ENCODE data around the gene TTC8.

TTC8 gene

DNA sequence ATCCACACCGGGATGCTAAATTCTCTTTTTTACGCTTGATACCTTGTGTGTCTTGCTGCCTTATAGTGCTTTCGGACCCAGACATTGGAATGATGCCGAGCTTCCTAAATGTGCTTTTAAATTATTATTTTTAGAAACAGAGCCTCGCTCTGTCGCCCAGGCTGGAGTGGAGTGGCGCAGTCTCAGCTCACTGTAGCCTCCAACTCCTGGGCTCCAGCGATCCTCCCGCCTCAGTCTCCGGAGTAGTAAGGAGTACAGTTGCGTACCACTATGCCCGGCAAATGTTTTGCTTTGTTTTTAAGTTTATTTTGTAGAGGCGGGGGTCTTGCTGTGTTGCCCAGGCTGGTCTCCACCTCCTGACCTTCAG lies 31.2 kb upstream of the TTC8 start:
- no peak for ATAC-seq (ENCODE audit: low read depth)
- no peaks in the 10 kb centered on the region for H3K4me1 ChIP-seq (ENCODE audit: insufficient read depth, poor library complexity, severe bottlenecking)
- H3K4me3 ChIP-seq (ENCODE audit: severe bottlenecking) = peak overlapping the region; percentile 61
- H3K9me3 ChIP-seq (ENCODE audit: severe bottlenecking) = no peaks in the 10 kb centered on the region
- TF ChIP-seq CTCF (IDR thresholded peaks at IDR 0.05; ENCODE audit: poor library complexity, severe bottlenecking) = no peak
- H3K27me3 ChIP-seq (ENCODE audit: insufficient read depth, poor library complexity, severe bottlenecking) = peaks cover 10% of the 10 kb centered on the region
- H3K27ac ChIP-seq (ENCODE audit: poor library complexity, severe bottlenecking) = no peak overlapping the region
- no peak for DNase-seq (ENCODE audit: low spot score)
- H3K36me3 ChIP-seq (ENCODE audit: low read depth) = no peaks in the 10 kb centered on the region

- ATAC-seq (ENCODE audit: low read depth) (peak; percentile 27; the same call in 1 of the 3 replicates), DNase-seq (ENCODE audit: low spot score) (no peak)
Observed at GRCh38 chr14:88798156-88798555, 26.3 kb upstream of the TTC8 start.

GRCh38 chr14:88799522-88799921 lies 24.9 kb upstream of the TTC8 start:
- Histone ChIP-seq H3K4me1 (ENCODE audit: insufficient read depth, poor library complexity, severe bottlenecking) (no peaks in the 10 kb centered on the region), H3K27me3 (ENCODE audit: insufficient read depth, poor library complexity, severe bottlenecking) (no peaks in the 10 kb centered on the region), H3K4me3 (ENCODE audit: severe bottlenecking) (no peak overlapping the region), H3K9me3 (ENCODE audit: severe bottlenecking) (no peaks in the 10 kb centered on the region), H3K27ac (ENCODE audit: poor library complexity, severe bottlenecking) (no peak overlapping the region), H3K36me3 (ENCODE audit: low read depth) (no peaks in the 10 kb centered on the region)
- ATAC-seq (ENCODE audit: low read depth) = no peak
- TF ChIP-seq CTCF (IDR thresholded peaks at IDR 0.05; ENCODE audit: poor library complexity, severe bottlenecking) = no peak
- no peak for DNase-seq (ENCODE audit: low spot score)

More at GRCh38 chr14:88798156-88798555, 26.3 kb upstream of the TTC8 start:
- Histone ChIP-seq H3K36me3 (ENCODE audit: low read depth) (no peaks in the 10 kb centered on the region), H3K27ac (ENCODE audit: poor library complexity, severe bottlenecking) (no peak overlapping the region), H3K4me1 (ENCODE audit: insufficient read depth, poor library complexity, severe bottlenecking) (no peaks in the 10 kb centered on the region), H3K9me3 (ENCODE audit: severe bottlenecking) (no peaks in the 10 kb centered on the region), H3K27me3 (ENCODE audit: insufficient read depth, poor library complexity, severe bottlenecking) (no peaks in the 10 kb centered on the region), H3K4me3 (ENCODE audit: severe bottlenecking) (no peak overlapping the region)
- no peak for TF ChIP-seq CTCF (IDR thresholded peaks at IDR 0.05; ENCODE audit: poor library complexity, severe bottlenecking)

- TF ChIP-seq CTCF (IDR thresholded peaks at IDR 0.05; ENCODE audit: poor library complexity, severe bottlenecking) = no peak
- ATAC-seq (ENCODE audit: low read depth) = no peak
- H3K4me1 ChIP-seq (ENCODE audit: insufficient read depth, poor library complexity, severe bottlenecking) = no peaks in the 10 kb centered on the region
Observed at GRCh38 chr14:88802596-88802995, 21.9 kb upstream of the TTC8 start.

DNA sequence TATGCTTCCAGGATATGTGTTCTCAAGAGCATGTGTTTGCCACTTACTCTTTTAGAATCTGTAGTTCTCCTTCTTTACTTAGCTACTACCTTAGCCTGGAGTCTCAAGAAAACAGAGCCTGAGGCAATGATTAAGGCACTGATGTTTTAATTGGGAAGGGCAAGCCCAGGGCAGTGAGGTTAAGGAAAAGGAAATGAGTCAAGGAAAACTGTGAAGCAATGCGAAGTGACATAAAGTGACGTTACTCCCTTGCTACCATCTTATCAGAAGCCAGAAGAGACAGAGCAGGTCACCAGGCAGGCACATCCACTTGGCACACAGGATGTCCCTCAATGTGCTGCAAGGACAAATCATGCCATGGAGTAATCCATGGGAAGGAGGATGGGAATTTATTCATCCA lies 20.4 kb upstream of the TTC8 start:
- H3K4me3 ChIP-seq (ENCODE audit: severe bottlenecking) = no peak overlapping the region
- no peaks in the 10 kb centered on the region for H3K27me3 ChIP-seq (ENCODE audit: insufficient read depth, poor library complexity, severe bottlenecking)
- ATAC-seq (ENCODE audit: low read depth) = no peak
- TF ChIP-seq CTCF (IDR thresholded peaks at IDR 0.05; ENCODE audit: poor library complexity, severe bottlenecking) = no peak
- H3K27ac ChIP-seq (ENCODE audit: poor library complexity, severe bottlenecking) = no peak overlapping the region
- H3K9me3 ChIP-seq (ENCODE audit: severe bottlenecking) = no peaks in the 10 kb centered on the region
- no peaks in the 10 kb centered on the region for H3K4me1 ChIP-seq (ENCODE audit: insufficient read depth, poor library complexity, severe bottlenecking)
- DNase-seq (ENCODE audit: low spot score) = no peak
- H3K36me3 ChIP-seq (ENCODE audit: low read depth) = no peaks in the 10 kb centered on the region

More at GRCh38 chr14:88802596-88802995, 21.9 kb upstream of the TTC8 start:
- H3K4me3 ChIP-seq (ENCODE audit: severe bottlenecking) = no peak overlapping the region
- no peaks in the 10 kb centered on the region for H3K9me3 ChIP-seq (ENCODE audit: severe bottlenecking)
- H3K36me3 ChIP-seq (ENCODE audit: low read depth) = no peaks in the 10 kb centered on the region
- no peak for DNase-seq (ENCODE audit: low spot score)
- no peak overlapping the region for H3K27ac ChIP-seq (ENCODE audit: poor library complexity, severe bottlenecking)
- no peaks in the 10 kb centered on the region for H3K27me3 ChIP-seq (ENCODE audit: insufficient read depth, poor library complexity, severe bottlenecking)
